ENCODE measurements around the gene ISLR2.
A peak's percentile ranks its signal among the peaks of the same experiment; 100 is the strongest.
"Not testable (repeated sequence)": the region's sequence is repeated elsewhere in the genome, so short reads cannot be mapped to it uniquely, and the experiment has no call there.

The ISLR2 gene, protein sequence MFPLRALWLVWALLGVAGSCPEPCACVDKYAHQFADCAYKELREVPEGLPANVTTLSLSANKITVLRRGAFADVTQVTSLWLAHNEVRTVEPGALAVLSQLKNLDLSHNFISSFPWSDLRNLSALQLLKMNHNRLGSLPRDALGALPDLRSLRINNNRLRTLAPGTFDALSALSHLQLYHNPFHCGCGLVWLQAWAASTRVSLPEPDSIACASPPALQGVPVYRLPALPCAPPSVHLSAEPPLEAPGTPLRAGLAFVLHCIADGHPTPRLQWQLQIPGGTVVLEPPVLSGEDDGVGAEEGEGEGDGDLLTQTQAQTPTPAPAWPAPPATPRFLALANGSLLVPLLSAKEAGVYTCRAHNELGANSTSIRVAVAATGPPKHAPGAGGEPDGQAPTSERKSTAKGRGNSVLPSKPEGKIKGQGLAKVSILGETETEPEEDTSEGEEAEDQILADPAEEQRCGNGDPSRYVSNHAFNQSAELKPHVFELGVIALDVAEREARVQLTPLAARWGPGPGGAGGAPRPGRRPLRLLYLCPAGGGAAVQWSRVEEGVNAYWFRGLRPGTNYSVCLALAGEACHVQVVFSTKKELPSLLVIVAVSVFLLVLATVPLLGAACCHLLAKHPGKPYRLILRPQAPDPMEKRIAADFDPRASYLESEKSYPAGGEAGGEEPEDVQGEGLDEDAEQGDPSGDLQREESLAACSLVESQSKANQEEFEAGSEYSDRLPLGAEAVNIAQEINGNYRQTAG

DNA sequence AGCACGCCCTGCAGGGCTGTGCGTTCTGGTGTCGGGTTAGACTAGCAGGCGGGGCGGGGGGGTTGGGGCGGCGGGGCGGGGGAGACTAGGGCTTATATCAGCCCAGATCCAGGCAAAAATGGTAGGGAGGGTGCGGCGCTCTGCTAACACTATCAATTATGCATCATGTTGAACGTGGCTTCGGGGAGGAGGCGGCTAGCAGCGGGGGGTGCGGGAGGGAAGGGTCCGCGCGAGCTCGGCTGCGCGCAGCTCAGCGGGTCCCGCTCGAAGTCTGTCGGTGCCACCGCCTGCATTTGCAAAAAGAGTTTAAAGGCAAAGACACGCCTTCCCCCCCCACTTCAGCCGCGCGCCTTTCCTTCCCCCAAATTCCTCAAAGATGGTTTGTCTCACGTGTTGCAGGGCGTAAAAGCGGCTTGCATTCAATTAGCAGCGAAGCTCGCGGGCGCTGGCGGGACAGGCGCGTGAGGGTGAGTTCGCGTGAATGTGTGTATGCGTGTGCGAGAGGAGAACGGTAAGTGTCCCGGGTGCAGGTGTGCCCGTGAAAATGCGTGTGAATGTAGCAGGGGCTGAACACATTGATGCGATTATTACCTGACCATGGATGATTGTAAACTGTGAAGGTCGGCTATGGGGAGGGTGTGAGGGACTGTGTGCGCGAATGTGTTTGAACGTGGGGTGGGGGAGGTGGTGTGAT lies at the start of gene ISLR2:
TSS of gene ISLR2 (plus strand) at position 432 of the 694 bp plus-strand sequence. CDS start 2,169 bp downstream, outside the sequence.
- DNase-seq (ENCODE audit: low read depth): no peak

DNA sequence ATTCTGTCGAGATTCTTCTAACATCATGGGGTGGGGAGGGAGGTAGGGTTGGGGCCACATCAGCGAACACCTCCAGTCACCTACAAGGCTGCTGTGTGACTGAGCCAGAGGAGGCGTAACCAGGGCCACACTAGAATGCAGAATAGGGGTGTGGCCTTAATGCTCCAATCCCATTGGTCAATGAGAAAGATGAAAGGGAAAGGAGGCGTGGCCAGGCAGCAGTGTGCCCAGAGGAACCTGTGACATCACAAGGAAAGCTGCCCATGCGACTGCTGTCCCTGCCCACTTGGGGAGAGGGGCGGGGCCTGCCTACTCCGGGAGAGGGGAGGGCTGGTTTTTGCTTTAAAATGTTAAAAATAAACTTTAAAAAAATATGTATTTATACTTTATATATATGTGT lies 47.9 kb upstream of the ISLR2 start, which contains the start of gene GOLGA6A:
TSS of gene GOLGA6A (minus strand) at position 101 of the 400 bp plus-strand sequence. CDS start at position 60, 41 bp downstream.
- DNase-seq (ENCODE audit: low read depth): not testable (repeated sequence)

DNA sequence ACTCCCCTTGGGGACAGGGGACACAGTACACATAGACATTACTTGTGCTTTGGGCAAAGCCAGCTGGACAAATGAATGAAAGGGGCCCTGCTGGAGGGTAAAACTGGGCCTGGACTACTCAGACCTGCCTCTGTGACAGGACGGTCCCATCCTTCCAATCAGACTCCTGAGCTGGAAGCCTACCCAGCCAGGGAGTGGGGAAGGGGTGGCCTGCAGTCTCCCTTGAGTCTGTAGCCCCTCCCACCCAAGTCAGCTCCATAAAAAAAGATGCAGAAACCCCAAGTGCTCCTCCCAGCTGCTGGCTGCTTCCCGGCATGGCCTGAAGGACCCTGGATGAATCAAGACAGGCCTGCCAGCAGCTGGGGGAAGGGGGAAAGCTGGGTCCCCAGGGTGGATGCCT lies 35.8 kb upstream of the ISLR2 start:
- not testable (repeated sequence) for DNase-seq (ENCODE audit: low read depth)

DNA sequence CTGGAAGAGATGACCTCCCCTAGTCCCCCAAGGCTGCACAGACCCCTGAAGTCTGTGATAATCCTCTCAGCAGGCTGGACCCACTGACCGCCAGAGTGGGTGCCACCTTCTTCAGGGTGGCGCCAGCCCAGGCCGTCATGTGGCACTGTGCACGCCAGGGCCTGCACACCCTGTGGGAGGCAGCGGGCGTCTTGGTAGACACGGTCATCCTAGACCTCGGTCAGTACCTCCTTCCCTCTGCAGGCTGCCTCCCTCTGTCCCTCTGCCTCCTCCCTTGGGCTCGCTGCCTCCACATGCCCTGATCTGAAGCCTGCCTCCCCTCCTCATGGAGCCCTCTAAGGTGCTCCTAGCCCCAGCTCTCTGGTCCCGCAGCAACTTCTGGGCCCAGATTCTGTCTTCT lies 34.8 kb upstream of the ISLR2 start:
- DNase-seq (ENCODE audit: low read depth): not testable (repeated sequence)

DNA sequence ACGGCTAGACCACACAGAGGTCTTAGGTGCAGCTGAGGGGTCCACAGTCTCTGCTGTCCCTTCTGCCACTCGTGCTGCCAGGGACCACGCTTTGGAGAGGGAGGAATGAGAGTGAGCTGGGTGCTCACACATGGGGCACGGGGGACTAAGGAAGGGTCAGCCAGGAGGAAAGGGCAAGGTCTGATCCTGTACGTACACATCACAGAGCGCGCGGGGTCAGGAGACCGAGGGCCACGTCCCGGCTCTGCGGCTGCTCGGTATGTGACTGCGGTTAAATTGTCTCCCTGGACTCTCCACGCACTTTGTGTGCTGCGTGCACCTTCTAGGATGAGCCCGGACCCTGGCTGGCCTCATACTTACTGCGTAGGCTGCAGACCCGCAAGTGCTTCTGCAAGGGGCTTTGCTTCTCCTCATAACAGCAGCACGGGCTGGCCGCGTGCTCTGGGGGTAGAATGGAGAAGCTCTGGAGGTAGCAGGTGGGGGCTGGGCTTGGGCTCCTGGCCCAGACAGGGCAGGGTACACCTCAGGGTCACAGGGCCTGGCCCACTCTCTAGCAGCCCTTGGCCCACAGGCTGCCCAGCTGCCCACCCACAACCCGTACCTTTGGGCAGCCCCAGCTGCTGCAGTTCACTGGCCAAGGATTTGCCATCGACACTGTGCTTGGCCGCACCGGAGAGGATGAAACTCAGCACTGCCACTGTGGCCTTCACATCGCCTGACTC lies 33.5 kb upstream of the ISLR2 start:
- DNase-seq (ENCODE audit: low read depth): not testable (repeated sequence)

DNA sequence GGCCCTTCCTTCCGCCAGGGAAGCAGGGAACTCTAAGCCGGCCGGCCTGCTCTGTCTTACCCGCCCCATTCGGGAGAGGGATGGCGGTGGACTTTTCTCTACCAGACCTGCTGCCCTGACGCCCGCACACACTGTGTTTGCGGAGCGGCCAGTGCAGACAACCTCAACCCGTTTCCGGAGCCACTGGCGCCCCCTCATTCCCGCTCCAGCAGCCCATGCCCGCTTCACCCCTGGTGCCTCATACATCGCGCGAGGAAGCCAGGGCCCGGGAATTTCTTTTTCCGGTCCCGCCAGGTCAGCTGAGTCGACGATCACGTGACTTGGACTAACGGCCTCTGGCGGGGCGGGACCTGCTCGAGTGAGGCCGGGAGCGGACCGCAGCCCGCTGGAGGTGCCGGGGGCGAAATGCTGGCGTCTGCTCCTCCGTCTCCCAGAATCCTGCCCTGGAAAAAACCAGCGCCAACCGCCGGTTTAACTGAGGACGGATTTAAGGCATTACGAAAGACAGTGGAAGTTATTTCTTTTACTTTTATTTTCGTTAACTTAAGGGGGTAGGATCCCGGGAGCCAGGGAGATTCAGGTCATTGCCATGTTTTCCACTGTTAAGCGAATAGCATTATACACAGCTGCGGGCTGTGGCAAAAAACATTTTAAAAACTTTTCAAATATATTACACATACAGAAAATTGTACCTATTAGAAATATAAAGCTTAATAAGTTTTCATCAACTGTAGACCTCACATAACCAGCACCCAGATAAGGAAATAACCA lies 30.2 kb upstream of the ISLR2 start:
- DNase-seq (ENCODE audit: low read depth): peak; percentile 72

DNA sequence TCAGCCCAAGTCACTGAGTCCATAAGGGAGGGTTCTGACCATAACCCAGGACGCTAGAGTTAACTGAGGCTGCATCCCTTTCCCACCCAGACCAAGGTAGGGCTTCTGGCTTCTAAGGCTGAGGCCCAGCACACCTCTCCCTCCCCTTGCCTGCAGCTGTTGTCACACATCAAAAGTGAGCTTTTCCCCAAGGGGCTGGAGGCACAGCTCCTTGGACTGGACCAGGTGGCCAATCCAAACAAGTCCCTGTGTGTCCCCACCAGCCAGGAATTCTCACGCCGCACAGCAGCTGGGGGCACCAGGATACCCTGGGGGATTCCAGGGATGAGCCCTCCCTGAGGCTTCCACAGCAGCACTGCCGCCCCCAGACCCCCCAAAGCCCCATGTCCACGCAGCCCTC lies 22.3 kb upstream of the ISLR2 start:
- no peak for DNase-seq (ENCODE audit: low read depth)

DNA sequence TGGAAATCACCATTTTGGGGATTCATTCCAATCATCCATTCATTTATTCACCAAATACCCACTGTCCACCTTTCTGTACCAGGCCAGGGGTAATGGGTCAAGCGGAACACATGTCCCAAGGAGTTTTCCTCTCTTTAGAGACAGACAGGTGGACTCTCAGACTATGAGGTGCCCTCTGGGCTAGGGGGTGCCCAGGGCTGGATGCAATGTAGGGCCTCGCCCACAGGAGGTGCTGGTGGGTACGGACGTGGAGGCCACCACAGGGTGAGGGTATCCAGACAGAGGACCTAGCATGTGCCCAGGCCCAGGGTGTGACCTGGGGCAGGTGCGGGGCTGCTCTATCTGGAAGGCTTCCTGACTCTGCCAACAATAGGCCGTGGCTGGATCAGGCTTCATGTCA lies 21.8 kb upstream of the ISLR2 start:
- not testable (repeated sequence) for DNase-seq (ENCODE audit: low read depth)

DNA sequence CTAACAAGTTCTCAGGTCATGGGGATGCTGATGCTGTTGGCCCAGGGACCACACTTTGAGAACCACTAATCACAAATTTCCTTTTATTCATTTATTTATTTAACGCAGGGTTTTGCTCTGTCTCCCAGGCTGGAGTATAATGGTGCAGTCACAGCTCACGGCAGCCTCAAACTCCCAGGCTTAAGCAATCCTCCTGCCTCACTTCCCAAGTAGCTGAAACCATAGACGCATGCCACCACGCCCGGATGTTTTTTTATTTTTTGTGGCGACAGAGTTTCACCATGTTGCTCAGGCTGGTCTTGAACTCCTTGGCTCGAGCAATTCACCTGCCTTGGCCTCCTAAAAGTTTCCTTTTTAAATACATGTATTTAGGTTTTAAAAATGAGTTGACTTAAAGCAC lies 20.7 kb upstream of the ISLR2 start:
- DNase-seq (ENCODE audit: low read depth): no peak

DNA sequence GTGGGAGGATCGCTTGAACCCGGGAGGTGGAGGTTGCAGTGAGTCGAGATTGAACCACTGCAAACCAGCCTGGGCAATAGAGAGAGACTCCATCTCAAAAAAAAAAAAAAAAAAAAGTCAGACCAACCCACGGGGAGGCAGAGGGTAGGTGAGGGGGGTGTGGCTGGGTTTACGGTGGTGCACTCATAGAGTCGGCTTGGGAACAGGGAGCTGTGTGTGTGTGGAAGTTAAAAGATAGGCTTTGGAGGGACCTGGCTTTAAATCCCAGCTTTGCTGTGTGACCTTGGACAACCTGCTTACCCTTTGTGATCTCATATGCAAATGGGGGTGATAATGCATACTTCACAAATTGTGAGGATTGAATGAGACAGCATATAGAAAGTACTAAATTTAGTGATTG lies 10.0 kb upstream of the ISLR2 start:
- DNase-seq (ENCODE audit: low read depth): no peak

DNA sequence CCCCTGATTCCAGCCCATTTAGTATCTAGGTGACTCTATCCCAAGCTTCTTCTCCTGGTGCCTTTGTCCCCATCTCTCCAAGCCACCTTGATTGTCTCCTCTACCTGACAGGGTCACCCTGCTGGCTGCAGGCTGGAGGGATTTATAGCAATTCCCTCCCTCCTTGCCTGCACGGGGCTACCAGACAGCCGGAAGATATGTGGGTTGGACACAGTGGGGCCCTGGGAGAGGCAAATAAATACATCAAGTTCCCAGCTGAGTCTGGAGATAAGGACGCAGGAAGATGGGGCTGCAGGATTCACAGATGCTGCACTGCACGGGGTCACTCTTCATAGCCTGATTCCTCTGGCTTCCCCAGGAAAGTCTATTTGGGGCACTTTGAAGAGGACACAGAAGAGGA lies 9.3 kb upstream of the ISLR2 start:
- no peak for DNase-seq (ENCODE audit: low read depth)

DNA sequence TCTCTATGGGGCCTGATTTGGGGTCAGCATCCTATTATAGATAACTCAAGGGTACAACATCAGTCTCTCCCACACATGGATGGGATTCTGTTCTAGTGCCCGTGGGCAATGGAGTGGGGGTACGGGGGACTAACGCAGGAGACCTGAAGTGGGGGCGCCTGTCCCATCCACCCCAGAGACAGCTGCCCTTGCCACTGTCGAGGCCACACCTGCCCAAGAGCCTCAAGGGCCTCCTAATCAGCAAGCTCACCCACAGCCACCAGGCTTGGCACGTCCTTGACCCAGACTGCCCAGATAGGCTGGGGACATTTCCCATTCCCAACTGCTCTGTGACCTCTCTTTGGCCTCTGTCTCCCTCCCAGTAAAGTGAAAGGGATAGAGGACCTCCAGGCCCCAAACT lies 8.5 kb upstream of the ISLR2 start:
- no peak for DNase-seq (ENCODE audit: low read depth)

DNA sequence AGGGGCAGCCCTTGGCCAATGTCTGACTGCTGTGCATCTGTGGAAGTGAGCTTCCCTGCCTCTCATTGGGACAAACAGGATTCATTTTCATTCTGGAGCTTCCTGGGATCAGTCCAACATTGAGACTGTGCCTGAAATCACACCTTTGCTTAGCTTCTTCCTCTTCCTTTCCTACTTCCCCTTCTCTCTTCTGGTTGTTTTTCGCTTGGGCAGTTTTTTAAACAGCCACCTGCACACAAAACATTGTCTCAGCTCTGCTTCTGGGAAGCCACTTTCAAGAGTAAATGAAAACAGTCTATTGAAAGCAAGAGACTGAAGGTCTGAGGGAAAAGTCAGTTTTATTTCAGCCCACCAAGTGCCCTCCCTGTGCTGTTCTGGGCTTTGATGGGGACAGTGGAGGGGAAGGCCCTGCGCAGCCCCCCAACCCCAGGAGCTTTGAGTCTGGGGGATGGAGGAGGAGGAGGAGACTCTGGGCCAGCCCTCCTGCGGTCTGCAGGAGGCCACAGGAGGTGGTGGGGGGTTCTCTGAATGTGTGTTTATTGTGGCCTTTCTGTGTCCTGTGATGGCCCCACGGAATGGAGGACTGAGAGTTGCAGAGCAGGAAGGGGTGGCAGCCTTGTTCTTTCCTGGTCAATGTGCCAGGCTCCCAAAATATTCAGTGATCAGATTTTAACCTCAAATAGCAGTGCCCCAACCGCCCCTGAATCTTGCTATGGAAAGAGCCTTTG lies 7.8 kb upstream of the ISLR2 start:
- no peak for DNase-seq (ENCODE audit: low read depth)

DNA sequence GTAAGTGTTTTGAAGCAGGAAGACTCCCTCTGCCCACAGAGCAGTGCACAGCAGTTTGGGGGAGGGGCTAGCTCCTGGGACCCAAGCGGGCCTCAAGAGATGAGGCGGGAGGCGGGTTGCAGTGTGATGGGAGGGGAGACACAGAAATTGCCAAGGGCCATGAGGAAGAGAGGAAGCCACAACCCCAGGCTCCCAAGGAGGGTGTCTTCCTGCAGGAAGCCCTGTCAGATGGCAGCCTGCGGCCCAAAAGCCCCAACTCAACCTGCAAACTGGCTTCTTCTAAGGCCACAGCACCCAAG lies 7.3 kb upstream of the ISLR2 start:
- DNase-seq (ENCODE audit: low read depth): no peak

DNA sequence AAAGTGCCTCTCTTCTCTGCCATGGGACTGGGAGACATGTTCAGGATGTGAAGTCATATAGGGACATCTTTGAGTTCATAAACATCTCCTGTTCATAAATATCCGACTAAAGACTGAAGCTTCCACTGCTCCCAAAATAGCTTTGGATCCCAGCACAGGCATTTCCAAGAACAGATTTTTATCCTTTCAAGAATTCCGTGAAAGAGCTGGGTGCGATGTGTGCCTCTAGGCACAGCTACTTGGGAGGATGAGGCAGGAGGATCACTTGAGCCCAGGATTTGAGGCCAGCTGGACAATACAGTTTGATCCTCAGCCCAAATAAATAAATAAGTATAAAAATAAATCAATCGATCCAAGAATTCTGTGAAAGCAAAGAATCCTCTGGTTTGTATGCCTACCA lies 6.7 kb upstream of the ISLR2 start:
- DNase-seq (ENCODE audit: low read depth): no peak

DNA sequence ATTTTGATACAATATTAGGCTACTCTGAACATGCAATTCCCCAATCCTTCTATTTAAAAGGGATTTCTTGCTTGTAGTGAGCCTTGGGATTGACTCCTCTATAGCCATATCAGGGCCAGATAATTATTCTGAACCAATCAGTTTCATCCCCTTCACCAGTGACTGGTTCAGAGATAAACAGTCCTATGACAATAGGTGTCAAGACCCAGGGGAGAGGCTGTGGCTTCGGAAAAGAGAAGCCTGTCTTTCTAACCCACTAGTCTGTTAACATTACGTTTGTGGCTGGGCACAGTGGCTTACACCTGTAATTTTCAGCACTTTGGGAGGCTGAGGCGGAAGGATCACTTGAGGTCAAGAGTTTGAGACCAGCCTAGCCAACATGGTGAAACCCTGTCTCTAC lies 6.2 kb upstream of the ISLR2 start:
- DNase-seq (ENCODE audit: low read depth): no peak

DNA sequence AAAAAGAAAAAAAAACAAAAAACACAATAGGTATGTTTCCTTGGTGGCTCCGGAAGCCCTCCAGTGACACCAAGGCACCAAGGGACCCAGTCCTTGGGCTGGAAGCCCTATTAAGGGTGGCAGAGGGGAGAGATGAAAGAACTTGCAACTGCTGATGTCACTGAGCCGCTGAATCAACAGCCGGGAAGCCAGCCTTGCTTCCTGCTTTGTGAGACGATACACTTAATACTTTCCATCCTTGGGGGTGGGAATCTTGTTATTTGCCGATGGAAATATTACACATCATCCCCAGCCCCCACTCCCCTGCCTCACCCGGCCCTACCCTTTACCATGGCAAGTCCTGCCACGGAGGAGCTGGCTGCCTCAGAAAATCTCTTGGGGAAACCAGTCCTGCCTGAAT lies 5.6 kb upstream of the ISLR2 start:
- DNase-seq (ENCODE audit: low read depth): no peak

DNA sequence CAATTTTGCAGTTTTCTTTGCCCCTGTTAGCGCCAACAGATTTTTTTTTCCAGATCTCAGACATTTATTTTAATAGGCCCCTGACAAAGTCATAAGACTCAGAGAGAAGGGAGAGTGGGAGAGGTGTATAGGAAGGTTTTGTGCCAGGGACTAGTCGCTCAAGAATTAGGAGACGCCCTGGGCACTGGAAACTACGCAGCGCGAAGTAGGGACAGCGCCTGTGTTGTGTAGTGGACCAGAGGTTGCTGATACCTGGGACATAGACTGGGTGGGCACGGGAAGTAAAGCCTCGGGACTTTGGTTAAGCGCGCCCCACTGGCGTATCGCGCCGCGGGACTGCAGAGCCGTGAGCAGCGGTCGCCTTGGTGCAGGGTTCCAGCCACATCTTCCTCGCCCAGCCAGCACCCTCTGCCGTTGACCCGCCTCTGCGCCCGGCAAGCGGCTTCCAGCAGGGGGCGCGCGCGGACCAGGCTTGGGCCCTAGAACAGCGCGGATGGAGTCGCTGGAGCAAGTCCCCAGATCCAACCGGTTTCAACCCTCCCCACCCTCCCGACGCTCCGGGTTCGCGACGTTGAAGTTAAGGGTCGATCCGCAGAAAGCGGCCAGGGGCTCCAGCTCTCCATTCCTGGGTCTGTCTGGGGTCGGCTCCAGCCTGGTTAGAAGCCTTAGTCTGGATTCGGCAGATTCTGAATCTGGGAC lies 3.0 kb upstream of the ISLR2 start:
- DNase-seq (ENCODE audit: low read depth): peak; percentile 84

DNA sequence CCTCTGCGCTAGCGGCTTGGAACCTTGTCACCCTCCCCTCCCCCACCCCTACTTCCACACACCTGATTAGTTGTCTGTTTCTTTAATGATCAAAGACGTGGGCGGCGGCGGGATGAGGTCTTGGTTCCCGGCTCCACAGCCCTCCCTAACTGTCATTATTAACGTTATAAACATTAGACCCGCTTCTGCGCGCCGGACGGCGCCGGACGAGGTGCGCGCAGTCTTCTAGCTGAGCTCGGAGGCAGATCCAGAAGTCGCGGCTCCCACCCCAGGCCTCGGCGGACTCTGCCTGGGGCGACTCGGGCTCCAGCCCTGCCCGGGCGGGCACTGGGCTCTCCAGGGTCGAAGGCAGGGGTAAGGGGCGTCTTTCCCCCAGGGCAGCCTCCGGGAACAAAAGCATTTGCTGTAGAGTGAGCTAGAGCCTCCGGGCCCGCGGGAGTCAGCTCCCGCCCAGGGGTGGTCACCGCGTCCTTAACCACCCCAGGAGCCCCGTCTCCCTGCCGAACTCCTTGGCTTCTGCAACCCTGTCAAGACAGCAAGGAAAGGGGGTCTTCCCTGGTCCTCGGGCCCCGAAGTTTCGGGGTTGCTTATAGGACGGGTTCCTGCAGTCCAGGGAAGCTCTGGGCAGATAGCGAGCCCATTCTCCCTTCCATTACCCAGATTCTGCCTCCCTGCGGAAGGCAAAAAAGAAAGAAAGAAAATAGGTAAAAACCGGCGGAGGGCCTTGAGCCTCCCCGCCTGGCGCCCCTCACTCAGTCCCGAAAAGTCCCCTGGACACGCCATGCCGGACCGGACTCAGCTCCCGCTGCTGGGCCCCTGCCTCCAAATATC lies 2.2 kb upstream of the ISLR2 start:
- no peak for DNase-seq (ENCODE audit: low read depth)

Data from stimulated activated CD8-positive, alpha-beta memory T cell treated with anti-CD3 and anti-CD28 coated beads, Interleukin-4, amount 100 ng/mL, for 24 hours (primary cell).